PC-3 (cell line): Measurements from ENCODE around the gene TP53I3.

ENCODE experiments used
- CTCF ChIP-seq: fragments of 300-600 bp; sonication (generic); conservative IDR thresholded peaks from 2 replicates; pipeline ENCODE4 v1.5.1; 2017; ENCODE audit warnings: antibody characterized with exemption, low read depth, mild to moderate bottlenecking, low read length
- EZH2phosphoT487 ChIP-seq: fragments of 300-600 bp; sonication (generic); IDR thresholded peaks from 2 replicates; pipeline ENCODE4 v1.6.1; 2018; ENCODE audit warnings: mild to moderate bottlenecking, antibody characterized with exemption, low read length, borderline replicate concordance

- no peak for TF ChIP-seq CTCF
- no peak for TF ChIP-seq EZH2phosphoT487
These were observed 4.3 kb upstream of the TP53I3 start for GRCh38 chr2:24088821-24089359.
